NCI-H510A treated with DMSO at 0.1 percent for 48 hours (cell line): ENCODE measurements around the gene ERN1.

Experiments
- DNase-seq: peaks from one replicate; lab custom pipeline; 2025; lab: John Stamatoyannopoulos, UW

The ERN1 gene

DNA sequence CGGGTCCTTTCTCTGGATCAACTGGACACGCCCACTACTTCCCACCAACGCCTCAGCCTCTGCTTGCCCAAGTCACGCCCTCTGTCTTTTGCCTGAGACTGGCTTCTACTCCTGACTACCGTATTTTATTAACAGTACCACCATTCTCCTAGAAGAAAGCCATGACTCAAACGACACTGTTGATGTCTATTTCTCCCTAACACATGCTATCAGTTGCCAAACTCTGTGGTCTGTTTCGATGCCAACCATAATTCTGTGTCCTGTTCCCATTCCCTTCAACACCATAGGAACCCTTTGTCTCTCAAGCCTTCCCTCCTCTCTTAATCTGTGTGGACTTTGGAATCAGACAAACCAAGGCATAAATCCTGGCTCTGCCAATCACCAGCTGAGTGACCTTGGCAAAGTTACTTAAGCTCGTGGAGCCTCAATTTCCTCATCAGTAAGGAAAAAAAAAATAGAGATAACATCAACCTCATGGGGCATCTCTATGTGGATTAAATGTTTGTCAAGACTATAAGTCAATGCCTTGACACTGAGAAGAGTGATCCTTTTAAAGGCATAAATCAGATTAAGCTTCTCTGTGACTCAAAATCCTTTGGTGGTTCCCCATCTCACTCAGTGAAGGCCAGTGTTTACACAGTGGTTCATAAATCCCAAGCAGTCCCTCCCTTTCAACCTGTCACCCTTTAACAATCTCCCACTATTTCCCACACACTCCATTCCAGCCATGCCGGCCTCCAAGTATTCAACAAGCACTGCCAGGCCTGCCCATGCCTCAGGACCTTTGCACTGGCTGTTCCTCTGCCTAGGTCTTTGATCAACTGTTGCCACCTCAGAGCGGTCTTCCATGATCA is 45.6 kb downstream of the ERN1 start:
- peak; percentile 48 for DNase-seq

DNA sequence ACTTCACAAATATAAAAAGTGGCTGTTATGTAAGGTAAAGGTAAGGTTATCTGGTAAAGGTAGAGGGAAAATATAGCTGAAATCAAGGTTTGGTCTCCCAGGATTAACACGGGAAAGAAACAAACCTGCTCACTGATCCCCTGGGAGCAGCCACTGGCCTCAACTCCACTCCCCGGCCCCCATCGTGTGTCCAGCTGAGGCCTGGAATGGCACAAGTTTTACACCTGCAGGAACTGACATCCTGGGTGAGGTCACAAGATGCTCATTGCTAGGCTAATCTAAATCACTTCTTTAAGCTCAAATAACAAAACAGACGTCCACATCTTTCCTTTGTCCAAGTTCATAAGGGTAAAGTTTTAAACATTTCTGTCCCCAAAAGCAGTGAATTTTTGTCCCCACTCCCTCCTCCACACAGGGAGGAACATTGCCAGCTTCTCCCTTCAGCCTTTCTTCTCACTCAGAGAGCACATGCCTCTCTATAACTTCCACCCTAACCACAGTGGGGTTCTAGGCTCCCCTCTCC is 46.3 kb downstream of the ERN1 start:
- DNase-seq, result no peak

DNA sequence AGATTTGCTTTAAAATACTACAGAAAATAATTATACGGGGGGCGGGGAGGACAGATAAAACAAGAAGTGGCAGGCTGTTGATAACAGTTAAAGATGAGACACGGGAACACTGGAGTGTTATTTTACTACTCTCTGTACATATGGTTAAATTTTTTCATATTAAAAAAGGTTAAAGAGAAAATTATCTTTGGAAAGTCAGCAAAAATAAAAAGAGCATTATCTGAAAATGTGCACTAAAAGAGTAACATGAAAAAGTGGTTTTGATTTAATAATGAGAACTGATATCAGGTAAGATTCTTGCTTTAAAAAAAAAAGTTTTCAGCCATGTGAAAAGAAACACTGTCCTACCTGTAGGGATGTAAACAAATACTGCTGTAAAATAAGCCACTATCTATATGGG is 46.9 kb downstream of the ERN1 start:
- DNase-seq, result no peak

DNA sequence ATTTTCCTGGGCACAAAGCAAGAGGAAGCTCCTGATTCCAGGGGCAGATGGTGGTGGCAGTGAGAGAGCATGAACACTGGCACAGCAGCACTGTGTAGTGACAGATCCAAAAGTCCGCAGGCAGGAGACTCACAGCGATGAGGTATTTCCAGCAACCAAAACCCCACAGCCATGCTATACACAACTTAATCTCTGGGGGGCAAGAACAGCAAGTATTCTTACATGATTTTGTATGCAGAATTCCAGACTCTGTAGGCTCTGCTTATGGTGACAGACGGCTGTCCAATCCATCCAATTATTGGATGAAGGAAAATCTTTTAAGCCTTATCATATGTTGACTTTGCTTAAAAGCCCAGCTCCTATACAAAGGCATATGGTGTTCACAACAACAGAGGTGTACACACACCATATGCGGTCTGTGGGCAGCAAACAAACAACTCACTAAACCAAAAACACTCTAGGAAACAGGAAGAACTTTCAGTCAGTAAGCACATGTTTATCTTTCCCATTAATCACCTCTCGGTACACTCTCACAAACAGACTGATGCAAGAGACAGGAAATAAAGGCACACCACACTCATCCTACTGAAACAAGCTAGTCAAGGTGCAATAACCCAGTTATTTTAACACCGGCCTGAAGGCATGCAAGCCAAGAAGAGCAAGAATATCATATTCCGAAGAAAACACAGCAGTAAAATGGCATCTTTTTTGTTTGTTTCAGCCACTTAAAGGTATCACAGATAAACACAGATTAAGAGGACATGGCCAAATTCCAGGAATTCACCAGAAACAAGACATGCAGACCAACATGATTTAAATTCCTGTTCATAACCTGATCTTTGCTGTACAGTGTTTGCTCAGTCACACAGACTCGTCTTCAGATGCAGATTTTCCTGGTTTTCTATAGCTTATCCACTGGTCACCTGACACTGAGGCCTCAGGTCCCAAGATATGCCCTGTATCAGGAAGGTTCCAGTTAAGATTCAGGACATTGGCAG is 47.8 kb downstream of the ERN1 start:
- DNase-seq, result peak; percentile 99

DNA sequence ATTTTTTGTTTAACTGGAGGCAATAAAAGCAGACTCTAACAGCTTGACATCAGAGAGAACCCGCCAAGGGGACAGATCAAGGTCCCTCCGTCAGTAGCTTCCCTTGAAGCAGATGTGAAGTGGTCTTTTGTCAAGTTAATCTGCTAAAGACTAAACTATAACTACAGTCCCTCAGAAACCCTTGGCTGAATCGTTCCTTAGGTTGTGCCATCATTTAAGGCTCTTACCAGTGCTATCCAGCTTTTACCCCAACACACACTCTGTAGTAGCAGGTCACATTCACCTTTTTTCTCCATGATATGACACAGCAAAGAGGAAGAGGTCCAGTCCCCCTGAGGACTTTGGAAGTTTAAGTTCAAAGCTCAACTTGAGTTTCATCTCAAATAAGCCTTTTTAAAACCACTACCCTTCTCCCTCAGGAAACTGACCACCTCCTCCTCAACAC is 49.7 kb downstream of the ERN1 start:
- DNase-seq, result no peak

DNA sequence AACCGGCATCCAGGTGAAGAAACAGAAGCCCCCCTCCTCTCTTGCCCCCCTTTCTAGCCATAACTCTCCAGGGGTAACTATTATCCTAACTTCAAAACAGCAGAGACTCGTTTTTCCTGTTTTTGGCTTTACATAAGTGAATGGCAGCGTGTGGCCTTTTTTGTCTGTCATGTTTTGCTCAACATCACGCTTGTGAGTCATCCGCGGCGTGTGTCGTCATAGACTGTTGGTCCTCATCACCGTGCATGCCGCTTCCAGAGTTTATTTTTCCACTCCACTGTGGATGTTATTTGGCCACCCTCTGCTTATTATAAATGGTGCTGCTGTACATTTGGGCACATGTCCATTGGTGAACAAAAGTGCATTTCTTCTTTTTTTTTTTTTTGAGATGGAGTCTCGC is 52.6 kb downstream of the ERN1 start:
- peak; percentile 78 for DNase-seq

DNA sequence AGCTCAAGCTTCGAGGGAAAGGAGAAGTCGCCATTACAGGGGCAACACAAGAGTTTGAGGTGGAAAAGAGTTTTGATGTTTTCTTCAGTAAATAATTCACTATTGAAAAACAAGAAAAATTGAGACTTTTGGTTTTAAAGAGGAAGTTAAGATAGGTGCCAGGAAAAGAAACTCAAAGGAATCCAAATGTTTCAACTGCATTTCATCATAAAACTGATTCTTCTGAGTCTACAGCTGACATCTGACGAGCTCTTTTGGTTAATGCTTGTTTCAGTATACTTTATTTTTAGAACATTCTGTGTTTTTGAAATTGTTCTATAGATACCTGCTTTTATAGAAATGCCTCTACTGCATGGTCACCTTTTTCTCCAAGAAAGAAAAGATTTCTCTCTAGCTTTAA is 54.0 kb downstream of the ERN1 start:
- DNase-seq, result no peak

DNA sequence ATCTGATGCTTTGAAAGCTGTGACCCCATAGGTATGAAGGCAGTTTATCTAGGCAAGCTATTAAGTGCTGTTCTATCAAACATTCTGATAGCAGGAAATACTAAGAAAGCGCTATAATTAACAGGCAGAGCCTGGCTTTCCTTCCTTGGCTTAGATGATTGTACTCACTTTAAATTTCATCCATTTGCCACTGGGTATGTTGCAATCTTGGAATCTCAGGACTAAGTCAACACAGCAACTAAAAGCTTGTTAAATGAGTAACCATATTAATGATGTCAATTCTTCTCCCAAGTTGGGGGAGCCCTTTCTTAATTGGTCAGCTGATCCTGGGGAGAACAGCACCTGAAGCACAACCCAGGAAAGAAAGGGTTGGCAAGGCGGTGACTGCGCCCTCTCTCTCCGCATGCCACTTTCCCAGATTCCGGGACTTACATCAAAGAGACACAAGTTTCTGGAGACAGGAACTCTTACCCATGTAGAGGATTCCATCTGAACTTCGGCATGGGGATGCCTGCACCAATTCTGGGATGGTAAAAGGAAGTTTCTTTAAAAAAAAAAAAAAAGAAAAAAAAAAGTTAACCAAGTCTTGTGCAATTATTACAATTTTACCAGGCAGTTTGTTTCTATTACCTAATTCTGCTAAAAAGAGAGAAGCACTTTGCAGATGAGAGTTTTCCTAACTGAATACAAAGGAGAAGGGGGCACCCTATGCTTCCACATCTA is 55.1 kb downstream of the ERN1 start:
- no peak for DNase-seq

DNA sequence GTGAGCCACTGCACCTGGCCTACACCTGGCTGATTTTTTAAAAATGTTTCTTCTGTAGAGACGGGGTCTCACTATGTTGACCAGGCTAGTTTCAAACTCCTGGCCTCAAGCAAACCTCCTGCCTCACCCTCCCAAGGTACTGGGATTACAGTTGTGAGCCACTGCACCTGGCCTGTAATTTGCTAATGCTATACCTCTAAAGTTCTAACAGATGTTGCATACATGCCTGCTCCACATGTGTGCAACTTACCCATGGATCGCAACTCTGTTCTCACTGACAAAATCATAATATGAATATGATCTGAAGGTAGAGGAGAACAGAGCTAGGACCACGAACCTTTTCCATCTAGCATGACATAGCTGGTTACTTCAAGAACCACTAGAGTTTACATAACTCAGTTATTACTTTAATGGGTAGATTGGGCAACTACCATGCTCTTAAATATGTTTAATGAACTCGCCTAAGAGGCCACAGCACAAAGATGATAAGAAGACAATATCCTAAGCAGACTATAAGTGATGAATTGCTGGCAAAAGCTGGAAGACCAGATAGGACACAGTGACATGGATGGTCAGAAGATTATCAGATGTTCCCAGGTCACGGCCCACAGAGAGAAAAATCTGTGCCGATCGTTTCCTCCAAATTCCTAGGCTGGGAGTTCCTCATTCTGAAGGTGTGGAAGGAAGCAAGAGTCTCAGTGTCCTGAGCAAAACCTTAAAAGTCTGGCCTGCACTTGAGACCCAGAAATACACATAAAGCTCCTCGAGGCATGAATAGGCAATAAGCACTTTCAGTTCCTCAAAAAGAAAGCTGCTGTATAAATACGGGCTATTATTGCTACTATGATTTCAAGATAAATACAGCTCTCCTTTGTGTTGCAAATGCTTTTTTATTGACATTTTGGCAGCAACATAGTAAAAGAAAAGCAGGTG is 55.9 kb downstream of the ERN1 start:
- DNase-seq, result no peak

DNA sequence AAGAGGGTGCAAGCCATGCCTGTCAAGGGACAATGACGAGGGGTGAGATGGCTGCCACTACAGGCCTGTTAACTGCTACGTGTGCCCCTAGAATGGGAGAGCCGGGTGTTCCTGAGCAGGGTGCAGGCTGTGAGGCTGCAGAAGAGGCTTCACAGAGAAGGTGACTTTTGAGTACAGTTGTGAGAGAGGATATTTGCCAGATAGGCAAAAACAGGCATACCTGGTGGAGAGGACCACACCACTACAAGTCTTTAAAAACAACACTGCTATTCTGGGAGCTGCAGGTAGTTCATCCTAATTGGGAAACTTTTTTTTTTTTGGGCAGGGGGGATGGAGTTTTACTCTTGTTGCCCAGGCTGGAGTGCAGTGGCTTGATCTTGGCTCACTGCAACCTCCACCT is 58.8 kb downstream of the ERN1 start:
- DNase-seq, result no peak

DNA sequence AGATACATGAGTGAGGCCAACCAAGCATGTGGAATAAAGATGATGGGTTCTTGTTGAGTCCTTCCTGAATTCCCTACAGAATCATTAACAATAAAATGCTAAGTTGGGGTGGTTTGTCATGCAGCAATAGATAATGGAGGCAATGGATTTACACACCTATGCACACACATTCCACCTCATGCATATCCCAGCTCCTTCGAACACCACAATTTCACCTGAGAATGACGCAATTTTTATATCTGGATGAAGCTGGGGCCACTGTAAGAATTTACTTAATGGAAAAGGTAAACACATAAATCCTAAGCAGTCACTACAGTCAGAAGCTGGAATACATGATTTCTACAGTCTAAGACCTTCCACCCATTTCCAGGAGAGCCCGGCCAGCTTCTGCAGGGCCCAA is 59.7 kb downstream of the ERN1 start:
- no peak for DNase-seq

DNA sequence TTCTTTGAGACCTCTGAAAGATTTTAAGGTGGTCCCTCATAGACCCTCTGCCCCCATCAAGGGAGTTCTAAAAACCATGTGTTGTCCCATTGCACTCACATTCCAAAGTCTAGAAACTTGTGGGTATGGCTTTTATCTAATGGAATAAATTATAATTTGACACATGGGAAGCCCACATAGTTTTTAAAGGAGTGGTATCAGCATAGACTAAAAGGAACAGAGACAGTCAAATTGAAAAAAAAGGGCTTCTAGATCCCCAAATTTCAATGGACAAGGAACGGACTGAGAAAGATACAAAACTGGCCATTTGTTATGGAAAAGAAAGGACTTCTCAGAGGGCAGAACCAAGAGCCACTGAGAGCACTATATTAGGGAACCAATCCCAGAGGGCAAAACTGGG is 60.8 kb downstream of the ERN1 start:
- no peak for DNase-seq

DNA sequence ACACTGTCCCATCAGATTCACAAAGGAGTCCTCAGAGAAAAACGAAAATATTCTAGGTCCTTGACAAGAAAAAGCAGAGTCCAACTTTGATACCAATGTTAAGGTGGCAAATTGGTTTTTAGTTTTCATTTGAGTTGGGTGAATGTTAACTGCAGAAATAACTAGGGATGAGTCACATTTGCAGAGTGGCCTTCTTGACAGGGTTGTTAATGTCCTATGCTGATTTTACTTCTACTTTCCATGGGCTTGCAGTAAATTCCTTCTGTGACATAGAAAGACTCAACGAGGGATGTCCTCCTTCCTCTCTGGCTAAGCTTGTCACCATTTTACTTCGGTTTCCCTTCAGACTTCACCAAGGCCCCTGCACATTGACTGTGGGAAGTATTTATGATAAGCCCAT is 62.3 kb downstream of the ERN1 start:
- no peak for DNase-seq

DNA sequence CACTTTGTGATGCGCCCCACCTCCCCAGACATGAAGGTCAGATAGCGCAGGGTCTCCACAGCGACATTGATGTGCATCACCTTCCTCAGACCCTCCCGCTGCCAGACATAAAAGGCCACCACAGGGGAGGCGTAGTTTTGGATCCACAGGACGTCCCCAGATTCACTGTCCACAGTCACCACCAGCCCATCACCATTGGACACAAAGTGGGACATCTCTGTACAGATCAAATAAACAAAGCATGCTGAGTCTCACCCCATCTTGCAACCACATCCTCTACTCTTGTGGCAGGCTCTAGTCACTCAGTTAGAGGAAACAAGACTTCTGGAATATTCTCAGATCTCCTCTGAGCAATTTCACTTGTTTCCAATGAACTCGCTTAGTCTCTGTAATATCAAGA is 63.2 kb downstream of the ERN1 start:
- no peak for DNase-seq

DNA sequence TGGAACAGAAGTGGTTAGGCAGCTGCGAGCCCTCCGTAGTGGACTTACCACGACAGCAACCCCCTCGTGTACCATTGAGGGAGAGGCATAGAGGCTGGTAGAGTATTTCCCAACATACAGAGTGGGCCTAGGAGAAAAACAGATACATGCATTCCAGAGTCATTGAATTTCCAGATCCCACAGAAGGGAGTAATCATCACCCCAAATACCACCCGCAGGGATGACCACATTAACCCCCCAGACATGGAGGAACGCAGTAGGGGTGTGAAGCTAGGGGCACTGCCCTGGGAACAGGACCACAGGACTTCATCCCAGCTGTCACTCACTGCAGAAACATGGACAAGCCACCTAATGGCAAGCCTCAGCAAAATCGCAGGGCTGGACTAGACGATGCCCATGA is 64.8 kb downstream of the ERN1 start:
- DNase-seq, result no peak

DNA sequence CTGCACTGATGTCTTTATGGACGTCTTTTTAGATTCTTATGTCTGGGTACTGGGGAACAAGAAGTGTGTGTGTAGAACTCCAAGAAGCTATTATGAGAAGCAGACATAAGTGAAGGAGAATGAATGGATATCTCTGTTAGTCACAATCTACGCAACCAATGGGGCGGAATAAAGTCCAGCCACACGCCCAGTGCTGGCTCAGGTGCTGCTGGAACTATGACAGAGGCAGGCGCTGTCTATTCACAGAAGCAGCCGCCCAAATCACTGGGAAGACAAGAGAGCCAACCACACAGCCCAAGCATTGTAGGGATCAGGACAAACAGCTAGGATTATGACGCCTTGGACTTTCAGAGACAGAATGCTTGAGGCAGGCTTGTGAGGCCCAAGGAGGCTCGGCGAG is 65.6 kb downstream of the ERN1 start:
- no peak for DNase-seq

DNA sequence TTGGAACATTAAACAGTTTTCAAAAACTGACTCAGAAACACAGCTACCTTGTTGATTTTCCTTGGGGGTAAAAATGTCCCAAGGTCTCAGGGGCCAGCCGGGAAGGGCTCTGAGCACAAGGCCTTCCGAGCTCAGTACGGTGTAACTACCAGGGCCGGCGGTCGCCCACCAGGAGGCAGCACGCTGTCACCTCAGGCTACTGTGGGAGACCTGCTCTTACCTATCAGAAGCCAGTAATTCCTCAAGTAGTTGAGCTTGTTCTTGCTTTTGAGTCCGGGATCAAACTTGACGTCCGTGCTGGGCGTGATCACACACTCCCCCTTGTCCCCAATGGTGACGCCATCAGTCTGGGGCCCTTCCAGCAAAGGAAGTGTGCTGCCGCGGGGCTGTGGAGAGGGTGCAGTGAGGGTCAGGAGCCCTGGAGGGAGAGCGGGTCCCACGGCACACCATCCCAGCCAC is 66.1 kb downstream of the ERN1 start:
- peak; percentile 52 for DNase-seq

DNA sequence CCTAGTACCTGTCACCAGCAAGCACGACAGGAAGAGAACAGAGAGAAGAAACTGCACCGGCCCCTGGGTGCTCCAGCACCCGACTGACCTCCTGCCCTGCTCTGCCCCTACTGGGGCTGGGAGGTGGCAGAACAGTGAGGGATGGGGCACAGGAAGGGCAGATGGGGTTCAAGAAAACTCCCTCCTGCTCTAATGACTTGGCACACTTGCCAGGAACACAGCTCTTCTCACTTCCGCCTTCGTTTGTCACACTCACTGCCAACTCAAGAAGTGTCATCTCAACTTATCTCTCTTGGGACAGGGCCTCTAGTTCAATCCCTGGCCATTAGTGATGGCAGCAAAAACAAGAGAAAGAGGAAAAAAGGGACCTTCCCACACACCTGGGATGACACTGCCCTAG is 66.9 kb downstream of the ERN1 start:
- DNase-seq, result no peak

DNA sequence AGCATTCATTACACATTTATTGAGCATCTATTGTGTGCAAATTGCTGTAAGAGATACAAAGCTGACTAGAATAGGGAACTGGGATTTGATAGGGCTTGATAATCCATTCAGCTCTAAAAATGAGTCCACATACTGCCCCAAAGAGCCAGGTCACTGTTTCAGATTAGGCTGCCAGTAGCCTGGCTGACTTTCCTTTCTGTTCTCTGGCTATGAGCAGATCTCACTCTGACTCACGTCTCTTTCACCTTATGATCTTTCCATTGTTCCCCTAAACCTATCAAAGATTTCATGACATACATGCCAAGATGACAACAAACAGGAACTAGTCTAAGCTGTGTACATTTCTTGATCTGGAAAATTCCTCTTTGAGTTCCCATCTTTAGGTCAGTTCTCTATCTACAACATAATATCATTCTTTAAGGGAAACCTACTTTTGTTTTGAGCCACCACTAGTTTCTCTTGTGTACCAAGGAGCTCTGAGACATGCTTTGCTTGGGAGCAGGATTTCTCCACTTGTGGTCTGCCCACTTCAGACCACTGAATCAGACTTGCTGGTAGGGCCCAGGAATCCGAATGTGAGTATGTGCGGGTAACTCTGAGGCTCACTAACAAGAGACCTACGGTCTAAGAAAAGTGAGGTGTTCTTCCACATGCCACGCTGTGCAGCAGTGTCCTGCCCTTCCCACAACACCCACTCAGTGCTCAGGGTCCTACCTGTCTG is 68.6 kb downstream of the ERN1 start:
- DNase-seq, result no peak

DNA sequence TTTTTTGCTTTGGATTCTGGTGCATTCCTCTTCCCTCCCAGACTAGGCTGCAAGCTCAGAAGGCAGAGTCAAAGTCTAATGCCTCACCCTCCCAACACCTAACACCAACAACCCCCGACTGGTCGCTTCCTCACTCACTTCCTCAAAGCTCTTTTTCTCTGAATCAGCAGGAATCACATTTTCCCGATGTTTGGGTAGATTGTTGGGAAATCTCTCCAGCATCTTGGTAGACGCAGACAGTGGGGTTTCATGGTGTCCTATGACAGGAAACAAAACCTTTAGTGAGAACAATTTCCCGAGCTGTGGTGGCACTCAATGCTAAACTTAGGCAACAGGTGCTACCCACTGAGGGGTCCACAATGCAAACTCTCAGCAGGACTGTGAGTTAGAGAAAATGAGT is 69.6 kb downstream of the ERN1 start:
- DNase-seq, result no peak
